Adrenal gland (tissue), 12 donors: ENCODE results near the gene CCDC51. TPM values are rescaled to one million over a fixed set of nuclear protein-coding genes. Genes with fewer than 3 reads are reported as not detected.

Experiments
- DNase-seq, 7 donors: peaks; one replicate each; pipeline ENCODE4 v3.0.0-alpha.2; 2019 to 2020
- H3K27ac ChIP-seq, 5 donors: fragments of 200-600 bp; sonication (generic) in 4 of 5; 1 replicate in 3 of 5; 2 replicates in 2 of 5; pipeline versions ENCODE4 v1.5.1 to v1.8.0; 2016 to 2020; ENCODE audit warnings: mild to moderate bottlenecking in 1 of 5
- H3K27me3 ChIP-seq: fragments of 200-600 bp; 2 replicates; pipeline ENCODE4 v1.8.0; 2021
- H3K36me3 ChIP-seq, 2 donors: fragments of 200-600 bp; replicated peaks in 1 of 2; 1 replicate in 1 of 2; 2 replicates in 1 of 2; pipeline versions ENCODE4 v1.5.1 to v1.8.0; 2018 to 2022
- H3K4me1 ChIP-seq, 2 donors: fragments of 200-600 bp; replicated peaks in 1 of 2; 1 replicate in 1 of 2; 2 replicates in 1 of 2; pipeline versions ENCODE4 v1.5.1 to v1.8.0; 2018 to 2021
- H3K4me3 ChIP-seq, 4 donors: fragments of 200-600 bp; sonication (generic) in 3 of 4; one replicate each; pipeline ENCODE4 v1.5.1; 2016 to 2018
- H3K9me3 ChIP-seq, 3 donors: fragments of 200-600 bp; sonication (generic) in 1 of 3; replicated peaks in 1 of 3; 1 replicate in 2 of 3; 2 replicates in 1 of 3; pipeline versions ENCODE4 v1.5.1 to v1.8.0; 2016 to 2021
- POLR2A ChIP-seq, 2 donors: fragments of 450-650 bp; IDR thresholded peaks; one replicate each; pipeline ENCODE4 v1.6.1; 2017; ENCODE audit warnings: antibody characterized with exemption in 2 of 2, mild to moderate bottlenecking in 2 of 2, moderate library complexity in 1 of 2
- WGBS, 4 donors: extraction: QIAGEN DNeasy Blood & Tissue Kit in 2 of 4; methylation state at CpG; one replicate each; pipeline versions ENCODE4 v1.1.5 to v1.1.7; 2013 to 2017; 5-methylcytosine and 5-hydroxymethylcytosine counted together
- intact Hi-C, 2 donors: fragments of 100-400 bp; cut with DNase I; formaldehyde crosslinking; loops; one replicate each; pipeline versions ENCODE4 v1.14.1 to v1.15.0; 2022 to 2023
- polyA plus RNA-seq, 3 donors: library from polyadenylated mRNA; stranded (reverse); fragments of 200-250 nt in 2 of 3; fragments of 350-450 nt in 1 of 3; fragmentation: Illumina TruSeq in 1 of 3; extraction: RNeasy Lipid Tissue Mini Kit (QIAGEN cat#74804) in 1 of 3; gene quantifications; one replicate each; pipeline ENCODE4 v1.2.3, GENCODE V29; 2013 to 2014
- total RNA-seq, 9 donors: library from RNA; depleted of rRNA in 4 of 9; stranded (reverse); fragments of >200 nt in 4 of 9; fragments of 120-200 nt in 1 of 9; fragmentation: NEBNext Ultra II Directional in 1 of 9; extraction: Animal tissue kit (Norgen Biotek cat#: 25700) in 1 of 9; gene quantifications; one replicate each; pipeline versions ENCODE4 v1.1.0 to v1.2.4, GENCODE V29; 2013 to 2023
- TF ChIP-seq, protein P1 (sequence below), 6 experiments: fragments of 450-650 bp in 4 of 6; fragments of 200-600 bp in 2 of 6; sonication (generic) in 1 of 6; IDR thresholded peaks; 1 replicate in 5 of 6; 2 replicates in 1 of 6; pipeline versions ENCODE4 v1.5.1 to v1.8.0; 2016 to 2021; ENCODE audit warnings: antibody characterized with exemption in 6 of 6, mild to moderate bottlenecking in 2 of 6, moderate library complexity in 1 of 6
- donor health status: healthy with polysubstance abuse.
- donor health status: Bipolar disorder and iron deficiency.
- donor health status: DM: yes; HTN: yes; CAD: no.
- donor health status: DM: no; HTN: no; CAD: no.
- donor health status: DM: no; HTN: no; CAD: no.
- donor health status: DM: yes; HTN: yes; CAD: no.

CCDC51 gene
- total and polyA plus RNA-seq, 12 donors: 7.3 to 30.4 (median 19.5) TPM

DNA sequence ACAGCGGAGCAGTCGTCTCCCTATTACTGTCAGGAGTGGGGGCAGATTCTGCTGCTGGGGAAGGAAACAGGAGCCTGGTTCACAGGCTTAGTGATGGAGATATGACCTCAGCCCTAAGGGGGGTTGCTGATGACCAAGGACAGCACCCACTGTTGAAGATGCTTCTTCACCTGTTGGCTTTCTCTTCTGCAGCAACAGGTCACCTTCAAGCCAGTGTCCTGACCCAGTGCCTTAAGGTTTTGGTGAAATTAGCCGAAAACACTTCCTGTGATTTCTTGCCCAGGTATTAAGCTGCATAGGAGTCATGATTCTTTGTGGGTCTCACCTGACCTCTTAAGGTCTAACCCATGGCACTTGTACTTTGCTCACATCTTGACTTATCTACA lies 20.6 kb upstream of the CCDC51 start:
- no peak for TF ChIP-seq POLR2A (IDR thresholded peaks at IDR 0.05)
- TF ChIP-seq, protein P1, sequence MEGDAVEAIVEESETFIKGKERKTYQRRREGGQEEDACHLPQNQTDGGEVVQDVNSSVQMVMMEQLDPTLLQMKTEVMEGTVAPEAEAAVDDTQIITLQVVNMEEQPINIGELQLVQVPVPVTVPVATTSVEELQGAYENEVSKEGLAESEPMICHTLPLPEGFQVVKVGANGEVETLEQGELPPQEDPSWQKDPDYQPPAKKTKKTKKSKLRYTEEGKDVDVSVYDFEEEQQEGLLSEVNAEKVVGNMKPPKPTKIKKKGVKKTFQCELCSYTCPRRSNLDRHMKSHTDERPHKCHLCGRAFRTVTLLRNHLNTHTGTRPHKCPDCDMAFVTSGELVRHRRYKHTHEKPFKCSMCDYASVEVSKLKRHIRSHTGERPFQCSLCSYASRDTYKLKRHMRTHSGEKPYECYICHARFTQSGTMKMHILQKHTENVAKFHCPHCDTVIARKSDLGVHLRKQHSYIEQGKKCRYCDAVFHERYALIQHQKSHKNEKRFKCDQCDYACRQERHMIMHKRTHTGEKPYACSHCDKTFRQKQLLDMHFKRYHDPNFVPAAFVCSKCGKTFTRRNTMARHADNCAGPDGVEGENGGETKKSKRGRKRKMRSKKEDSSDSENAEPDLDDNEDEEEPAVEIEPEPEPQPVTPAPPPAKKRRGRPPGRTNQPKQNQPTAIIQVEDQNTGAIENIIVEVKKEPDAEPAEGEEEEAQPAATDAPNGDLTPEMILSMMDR (IDR thresholded peaks at IDR 0.05): no peak
- 82 to 97% (median 93%) methylated on average over 3 of the region's 3 CpGs for WGBS, 4 donors
- no peak overlapping the region for H3K4me3 ChIP-seq
- H3K9me3 ChIP-seq: no peaks in the 10 kb centered on the region
- peaks cover 0 to 66% of the 10 kb centered on the region in 2 donors for H3K36me3 ChIP-seq
- no peak for DNase-seq
- H3K27ac ChIP-seq: no peak overlapping the region
- no peaks in the 10 kb centered on the region for H3K27me3 ChIP-seq
- H3K4me1 ChIP-seq: peaks cover 5 to 8% of the 10 kb centered on the region in 2 donors
- intact Hi-C loops: loop anchor here in 1 of 2 donors (5.0 kb wide), 1 partner anchor 92 kb away; no protein-coding TSS in a partner anchor

DNA sequence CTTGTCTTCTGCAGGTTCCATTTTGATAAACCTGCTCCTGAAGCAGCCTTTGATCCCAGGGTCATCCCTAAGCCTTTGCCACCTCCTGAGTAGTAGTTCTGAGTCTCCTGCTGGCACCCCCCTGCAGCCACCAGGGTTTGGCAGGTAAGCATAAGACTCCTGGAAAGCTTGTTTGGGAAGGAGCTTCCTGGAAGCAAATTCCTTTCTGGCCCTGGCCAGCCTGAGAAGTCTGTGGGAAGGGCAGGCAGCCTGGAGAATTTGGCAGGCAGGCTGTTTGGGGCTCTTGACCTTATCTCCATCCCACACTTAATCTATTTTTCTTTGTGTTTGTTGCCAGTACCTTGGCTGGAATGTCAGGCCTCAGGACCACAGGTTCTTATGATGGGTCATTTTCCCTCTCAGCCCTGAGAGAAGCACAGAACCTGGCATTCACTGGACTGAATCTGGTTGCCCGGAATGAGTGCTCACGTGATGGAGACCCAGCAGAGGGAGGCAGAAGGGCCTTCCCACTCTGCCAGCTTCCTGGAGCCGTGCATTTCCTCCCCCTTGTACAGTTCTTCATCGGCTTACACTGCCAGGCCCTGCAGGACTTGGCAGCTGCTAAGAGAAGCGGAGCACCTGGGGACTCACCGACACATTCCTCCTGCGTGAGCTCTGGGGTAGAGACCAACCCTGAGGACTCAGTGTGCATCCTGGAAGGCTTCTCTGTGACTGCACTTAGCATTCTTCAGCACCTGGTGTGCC lies 20.0 kb upstream of the CCDC51 start:
- no peak for DNase-seq
- H3K27ac ChIP-seq: no peak overlapping the region
- H3K9me3 ChIP-seq: no peaks in the 10 kb centered on the region
- H3K4me1 ChIP-seq: peaks cover under 1 to 3% of the 10 kb centered on the region in 2 donors
- 84 to 90% (median 88%) methylated on average over 3 to 7 of the region's 7 CpGs for WGBS, 4 donors
- intact Hi-C loops: loop anchor here in 1 of 2 donors (5.0 kb wide), 1 partner anchor 92 kb away; no protein-coding TSS in a partner anchor
- peaks cover 0 to 71% of the 10 kb centered on the region in 2 donors for H3K36me3 ChIP-seq
- no peak overlapping the region for H3K4me3 ChIP-seq
- H3K27me3 ChIP-seq: no peaks in the 10 kb centered on the region
- TF ChIP-seq POLR2A (IDR thresholded peaks at IDR 0.05): no peak

DNA sequence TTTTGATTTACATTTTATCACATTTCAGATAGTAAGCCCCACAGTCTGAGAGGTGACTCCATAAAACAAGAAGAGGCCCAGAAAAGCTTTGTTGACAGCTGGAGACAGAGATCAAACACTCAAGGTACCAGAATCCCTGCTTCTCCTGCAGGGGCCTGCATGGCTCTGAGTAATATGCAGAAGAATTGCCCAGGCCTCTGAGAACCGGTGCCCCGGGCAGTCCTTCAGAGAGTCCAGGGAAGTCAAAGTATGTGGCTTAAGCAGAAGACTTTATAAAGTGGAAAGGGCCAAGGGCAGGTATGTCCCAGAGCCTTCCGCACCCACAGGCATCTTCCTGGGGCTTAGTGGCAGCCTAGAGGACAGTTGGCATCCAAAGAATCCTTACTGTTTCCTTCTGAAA lies 19.4 kb upstream of the CCDC51 start:
- TF ChIP-seq, protein P1 (IDR thresholded peaks at IDR 0.05): no peak
- no peaks in the 10 kb centered on the region for H3K9me3 ChIP-seq
- peaks cover 0 to 72% of the 10 kb centered on the region in 2 donors for H3K36me3 ChIP-seq
- intact Hi-C loops: no loop called here
- no peak overlapping the region for H3K4me3 ChIP-seq
- no peaks in the 10 kb centered on the region for H3K27me3 ChIP-seq
- 88 to 99% (median 96%) methylated on average over 3 of the region's 3 CpGs for WGBS, 4 donors
- H3K4me1 ChIP-seq: no peaks in the 10 kb centered on the region
- no peak for DNase-seq
- no peak overlapping the region for H3K27ac ChIP-seq

DNA sequence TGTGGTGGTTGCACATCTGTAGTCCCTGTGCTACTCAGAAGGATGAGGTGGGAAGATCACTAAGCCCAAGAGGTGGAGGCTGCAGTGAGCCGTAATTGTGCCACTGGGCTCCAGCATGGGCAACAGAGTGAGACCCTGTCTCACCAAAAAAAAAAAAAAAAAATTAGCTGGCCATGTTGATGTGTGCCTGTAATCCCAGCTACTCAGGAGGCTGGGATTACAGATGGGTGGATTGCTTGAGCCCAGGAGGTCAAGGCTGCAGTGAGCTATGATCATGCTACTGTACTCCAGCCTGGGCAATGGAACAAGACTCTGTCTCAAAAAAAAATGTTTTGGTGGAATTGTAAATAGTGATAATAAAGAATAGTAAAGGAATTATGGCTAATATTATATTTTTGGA lies 16.5 kb upstream of the CCDC51 start:
- H3K4me1 ChIP-seq: no peaks in the 10 kb centered on the region
- TF ChIP-seq, protein P1 (IDR thresholded peaks at IDR 0.05): no peak
- no peak for TF ChIP-seq POLR2A (IDR thresholded peaks at IDR 0.05)
- WGBS, 4 donors: 89 to 100% (median 93%) methylated on average over 1 of the region's 1 CpG
- H3K36me3 ChIP-seq: peaks cover 0 to 89% of the 10 kb centered on the region in 2 donors
- no peak overlapping the region for H3K4me3 ChIP-seq
- no peaks in the 10 kb centered on the region for H3K27me3 ChIP-seq
- no peaks in the 10 kb centered on the region for H3K9me3 ChIP-seq
- intact Hi-C loops: no loop called here
- H3K27ac ChIP-seq: no peak overlapping the region
- DNase-seq: no peak

DNA sequence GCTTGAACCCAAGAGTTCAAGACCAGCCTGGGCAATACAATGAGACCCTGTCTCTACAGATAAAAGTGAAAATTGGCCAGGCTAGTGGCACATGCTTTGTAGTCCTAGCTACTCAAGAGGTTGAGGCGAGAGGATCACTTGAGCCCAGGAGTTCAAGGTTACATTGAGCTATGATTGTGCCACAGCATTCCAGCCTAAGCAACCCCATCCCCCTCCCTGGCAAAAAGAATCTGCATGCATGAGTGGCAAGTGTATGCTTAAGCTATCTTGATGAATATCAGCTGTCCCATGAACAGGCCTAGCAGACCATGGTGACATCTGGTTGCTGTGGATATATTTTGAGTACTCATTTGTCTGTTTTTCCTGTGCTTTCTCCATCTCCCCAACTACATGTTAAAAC lies 11.4 kb upstream of the CCDC51 start:
- no peak for TF ChIP-seq POLR2A (IDR thresholded peaks at IDR 0.05)
- TF ChIP-seq, protein P1 (IDR thresholded peaks at IDR 0.05): no peak
- 29 to 63% (median 43%) methylated on average over 1 of the region's 1 CpG for WGBS, 4 donors
- Histone ChIP-seq H3K4me1 (peaks cover 7 to 13% of the 10 kb centered on the region in 2 donors), H3K27me3 (no peaks in the 10 kb centered on the region), H3K4me3 (no peak overlapping the region), H3K36me3 (peaks cover 0 to 43% of the 10 kb centered on the region in 2 donors), H3K27ac (no peak overlapping the region), H3K9me3 (no peaks in the 10 kb centered on the region)
- DNase-seq: peak in 2 of 7 donors; percentile 22 to 44
- intact Hi-C loops: no loop called here
